Sigmoid colon (tissue), 4 donors: ENCODE data around the gene MTA3.
"Not testable (repeated sequence)": the region's sequence is repeated elsewhere in the genome, so short reads cannot be mapped to it uniquely, and the experiment has no call there.

Source experiments
- POLR2AphosphoS5 ChIP-seq, 4 donors: sonication (generic); formaldehyde crosslinking; IDR thresholded peaks; one replicate each; pipeline ENCODE4 v1.6.1; 2017; ENCODE audit warnings: antibody characterized with exemption in 4 of 4
- TF ChIP-seq, protein P1 (sequence below), 4 experiments: fragments of 450-650 bp in 3 of 4; fragments of 200-600 bp in 1 of 4; IDR thresholded peaks; one replicate each; pipeline ENCODE4 v1.5.1; 2016 to 2019; ENCODE audit warnings: antibody characterized with exemption in 4 of 4, mild to moderate bottlenecking in 3 of 4, moderate library complexity in 2 of 4

DNA sequence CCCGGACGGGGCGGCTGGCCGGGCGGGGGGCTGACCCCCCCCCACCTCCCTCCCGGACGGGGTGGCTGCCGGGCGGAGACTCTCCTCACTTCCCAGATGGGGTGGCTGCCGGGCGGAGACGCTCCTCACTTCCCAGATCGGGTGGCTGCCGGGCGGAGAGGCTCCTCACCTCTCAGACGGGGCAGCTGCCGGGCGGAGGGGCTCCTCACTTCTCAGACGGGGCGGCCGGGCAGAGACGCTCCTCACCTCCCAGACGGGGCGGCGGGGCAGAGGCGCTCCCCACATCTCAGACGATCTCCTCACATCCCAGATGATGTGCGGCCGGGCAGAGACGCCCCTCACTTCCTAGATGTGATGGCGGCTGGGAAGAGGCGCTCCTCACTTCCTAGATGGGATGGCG, 37.7 kb downstream of the MTA3 start:
- TF ChIP-seq, protein P1, sequence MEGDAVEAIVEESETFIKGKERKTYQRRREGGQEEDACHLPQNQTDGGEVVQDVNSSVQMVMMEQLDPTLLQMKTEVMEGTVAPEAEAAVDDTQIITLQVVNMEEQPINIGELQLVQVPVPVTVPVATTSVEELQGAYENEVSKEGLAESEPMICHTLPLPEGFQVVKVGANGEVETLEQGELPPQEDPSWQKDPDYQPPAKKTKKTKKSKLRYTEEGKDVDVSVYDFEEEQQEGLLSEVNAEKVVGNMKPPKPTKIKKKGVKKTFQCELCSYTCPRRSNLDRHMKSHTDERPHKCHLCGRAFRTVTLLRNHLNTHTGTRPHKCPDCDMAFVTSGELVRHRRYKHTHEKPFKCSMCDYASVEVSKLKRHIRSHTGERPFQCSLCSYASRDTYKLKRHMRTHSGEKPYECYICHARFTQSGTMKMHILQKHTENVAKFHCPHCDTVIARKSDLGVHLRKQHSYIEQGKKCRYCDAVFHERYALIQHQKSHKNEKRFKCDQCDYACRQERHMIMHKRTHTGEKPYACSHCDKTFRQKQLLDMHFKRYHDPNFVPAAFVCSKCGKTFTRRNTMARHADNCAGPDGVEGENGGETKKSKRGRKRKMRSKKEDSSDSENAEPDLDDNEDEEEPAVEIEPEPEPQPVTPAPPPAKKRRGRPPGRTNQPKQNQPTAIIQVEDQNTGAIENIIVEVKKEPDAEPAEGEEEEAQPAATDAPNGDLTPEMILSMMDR (IDR thresholded peaks at IDR 0.05): not testable (repeated sequence)
- TF ChIP-seq POLR2AphosphoS5 (IDR thresholded peaks at IDR 0.05): not testable (repeated sequence)
